Prostate gland (tissue), 2 donors: Measurements from ENCODE around the gene BTNL8.

Experiments used
- POLR2A ChIP-seq: fragments of 450-650 bp; IDR thresholded peaks from one replicate; pipeline ENCODE4 v1.6.1; 2016; ENCODE audit warnings: antibody characterized with exemption, mild to moderate bottlenecking
- POLR2AphosphoS5 ChIP-seq: sonication (generic); formaldehyde crosslinking; IDR thresholded peaks from one replicate; pipeline ENCODE4 v1.6.1; 2017; ENCODE audit warnings: antibody characterized with exemption
- TF ChIP-seq, protein P1 (sequence below), 4 experiments: fragments of 200-600 bp in 2 of 4; fragments of 450-650 bp in 2 of 4; sonication (generic) in 2 of 4; IDR thresholded peaks; 1 replicate in 3 of 4; 2 replicates in 1 of 4; pipeline ENCODE4 v1.5.1; 2016 to 2019; ENCODE audit warnings: antibody characterized with exemption in 4 of 4, mild to moderate bottlenecking in 2 of 4, moderate library complexity in 2 of 4

GRCh38 chr5:180869587-180869986 lies 29.4 kb upstream of the BTNL8 start:
- TF ChIP-seq POLR2A (no peak), POLR2AphosphoS5 (peak; percentile 96)
- TF ChIP-seq, protein P1, sequence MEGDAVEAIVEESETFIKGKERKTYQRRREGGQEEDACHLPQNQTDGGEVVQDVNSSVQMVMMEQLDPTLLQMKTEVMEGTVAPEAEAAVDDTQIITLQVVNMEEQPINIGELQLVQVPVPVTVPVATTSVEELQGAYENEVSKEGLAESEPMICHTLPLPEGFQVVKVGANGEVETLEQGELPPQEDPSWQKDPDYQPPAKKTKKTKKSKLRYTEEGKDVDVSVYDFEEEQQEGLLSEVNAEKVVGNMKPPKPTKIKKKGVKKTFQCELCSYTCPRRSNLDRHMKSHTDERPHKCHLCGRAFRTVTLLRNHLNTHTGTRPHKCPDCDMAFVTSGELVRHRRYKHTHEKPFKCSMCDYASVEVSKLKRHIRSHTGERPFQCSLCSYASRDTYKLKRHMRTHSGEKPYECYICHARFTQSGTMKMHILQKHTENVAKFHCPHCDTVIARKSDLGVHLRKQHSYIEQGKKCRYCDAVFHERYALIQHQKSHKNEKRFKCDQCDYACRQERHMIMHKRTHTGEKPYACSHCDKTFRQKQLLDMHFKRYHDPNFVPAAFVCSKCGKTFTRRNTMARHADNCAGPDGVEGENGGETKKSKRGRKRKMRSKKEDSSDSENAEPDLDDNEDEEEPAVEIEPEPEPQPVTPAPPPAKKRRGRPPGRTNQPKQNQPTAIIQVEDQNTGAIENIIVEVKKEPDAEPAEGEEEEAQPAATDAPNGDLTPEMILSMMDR (IDR thresholded peaks at IDR 0.05), result no peak
